Ovary (tissue), 10 donors: ENCODE measurements around the gene CSK. TPM values are rescaled to one million over a fixed set of nuclear protein-coding genes. Genes with fewer than 3 reads are reported as not detected.
"Not testable (repeated sequence)": the region's sequence is repeated elsewhere in the genome, so short reads cannot be mapped to it uniquely, and the experiment has no call there.

Source experiments
- DNase-seq, 5 donors: peaks; one replicate each; pipeline ENCODE4 v3.0.0-alpha.2; 2019 to 2020
- H3K27ac ChIP-seq, 2 donors: fragments of 200-600 bp; one replicate each; pipeline versions ENCODE4 v1.5.1 to v1.8.0; 2019 to 2022
- H3K27me3 ChIP-seq: fragments of 200-600 bp; one replicate; pipeline ENCODE4 v1.8.0; 2022
- H3K36me3 ChIP-seq: fragments of 200-600 bp; sonication (generic); one replicate; pipeline ENCODE4 v1.5.1; 2019
- H3K4me1 ChIP-seq: one replicate; pipeline ENCODE4 v1.8.1; 2013; ENCODE audit warnings: mild to moderate bottlenecking, moderate library complexity; ENCODE audit not compliant: insufficient read depth
- H3K4me3 ChIP-seq: fragments of 200-600 bp; sonication (generic); one replicate; pipeline ENCODE4 v1.5.1; 2017
- H3K9me3 ChIP-seq, 2 donors: fragments of 200-600 bp in 1 of 2; sonication (generic) in 1 of 2; one replicate each; pipeline versions ENCODE4 v1.5.1 to v1.8.1; 2013 to 2019; ENCODE audit warnings: mild to moderate bottlenecking in 1 of 2, moderate library complexity in 1 of 2
- EP300 ChIP-seq: sonication (generic); formaldehyde crosslinking; IDR thresholded peaks from one replicate; pipeline ENCODE4 v1.6.1; 2017; ENCODE audit warnings: antibody characterized with exemption
- POLR2A ChIP-seq: fragments of 450-650 bp; IDR thresholded peaks from one replicate; pipeline ENCODE4 v1.6.1; 2017; ENCODE audit warnings: antibody characterized with exemption, mild to moderate bottlenecking, moderate library complexity
- WGBS, 3 donors: extraction: QIAGEN DNeasy Blood & Tissue Kit in 1 of 3; methylation state at CpG; one replicate each; pipeline versions ENCODE4 v1.1.5 to v1.1.7; 2013 to 2017; 5-methylcytosine and 5-hydroxymethylcytosine counted together
- intact Hi-C, 4 donors: fragments of 100-400 bp; cut with DNase I; formaldehyde crosslinking; loops; one replicate each; pipeline versions ENCODE4 v1.11.0 to v1.15.1; 2022 to 2023
- long read RNA-seq, 3 donors: library from polyadenylated mRNA in 2 of 3; unstranded in 2 of 3; transcript quantifications; one replicate each; pipeline ENCODE4 v2.0.0 and lab custom pipeline, GENCODE V29; 2021 to 2026
- polyA plus RNA-seq, 2 donors: library from polyadenylated mRNA; stranded (reverse); fragments of 200-250 nt in 1 of 2; fragments of 350-450 nt in 1 of 2; fragmentation: Illumina TruSeq in 1 of 2; extraction: RNeasy Lipid Tissue Mini Kit (QIAGEN cat#74804) in 1 of 2; gene quantifications; one replicate each; pipeline ENCODE4 v1.2.3, GENCODE V29; 2013 to 2014
- total RNA-seq, 7 donors: library from RNA; depleted of rRNA in 2 of 7; stranded (reverse); fragments of >200 nt in 2 of 7; fragmentation: NEBNext Ultra II Directional in 3 of 7; extraction: Animal tissue kit (Norgen Biotek cat#: 25700) in 3 of 7; gene quantifications; one replicate each; pipeline versions ENCODE4 v1.1.0 to v1.2.4, GENCODE V29; 2016 to 2023
- TF ChIP-seq, protein P1 (sequence below), 3 donors: fragments of 450-650 bp in 2 of 3; fragments of 200-600 bp in 1 of 3; IDR thresholded peaks; one replicate each; pipeline versions ENCODE4 v1.5.1 to v1.8.0; 2016 to 2022; ENCODE audit warnings: antibody characterized with exemption in 3 of 3, mild to moderate bottlenecking in 1 of 3
- donor health status: DM: no; HTN: no; CAD: no; lungs with moderate emphysema.
- donor health status: DM: no; HTN: no; CAD: no.
- donor health status: Bipolar disorder and iron deficiency.
- donor health status: DM: yes; HTN: yes; CAD: no.
- donor health status: DM: no; HTN: no; CAD: no.
- donor health status: DM: yes; HTN: yes; CAD: no.

CSK gene
- total RNA-seq (10 to 100 TPM; 10.7 to 49.6 (median 42.1) TPM), polyA plus RNA-seq (10 to 100 TPM in 1 of 2 donors, 1 to 10 TPM in 1; 9.2 to 21.6 TPM)
- long read RNA-seq, donor 1, transcript CSK-202 (14 exons, 1,900 nt), result major isoform, 17 of 52 reads
- long read RNA-seq, donor 1, transcript CSK-201 (13 exons, 2,767 nt), result minor isoform, 14 of 52 reads
- long read RNA-seq, donor 1, partial matches to known transcripts, result 19 of 52 reads
- long read RNA-seq, donor 1, other reads (novel, unspliced or antisense), result 2 of 52 reads
- long read RNA-seq, donor 2, transcript CSK-201 (13 exons, 2,767 nt), result major isoform, 7 of 16 reads
- long read RNA-seq, donor 2, partial matches to known transcripts, result 9 of 16 reads
- long read RNA-seq, donor 2, other reads (novel, unspliced or antisense), result 0 of 16 reads
- long read RNA-seq, donor 3, transcript CSK-201 (13 exons, 2,767 nt), result major isoform, 41 of 70 reads
- long read RNA-seq, donor 3, partial matches to known transcripts, result 23 of 70 reads
- long read RNA-seq, donor 3, other reads (novel, unspliced or antisense), result 4 of 70 reads

DNA sequence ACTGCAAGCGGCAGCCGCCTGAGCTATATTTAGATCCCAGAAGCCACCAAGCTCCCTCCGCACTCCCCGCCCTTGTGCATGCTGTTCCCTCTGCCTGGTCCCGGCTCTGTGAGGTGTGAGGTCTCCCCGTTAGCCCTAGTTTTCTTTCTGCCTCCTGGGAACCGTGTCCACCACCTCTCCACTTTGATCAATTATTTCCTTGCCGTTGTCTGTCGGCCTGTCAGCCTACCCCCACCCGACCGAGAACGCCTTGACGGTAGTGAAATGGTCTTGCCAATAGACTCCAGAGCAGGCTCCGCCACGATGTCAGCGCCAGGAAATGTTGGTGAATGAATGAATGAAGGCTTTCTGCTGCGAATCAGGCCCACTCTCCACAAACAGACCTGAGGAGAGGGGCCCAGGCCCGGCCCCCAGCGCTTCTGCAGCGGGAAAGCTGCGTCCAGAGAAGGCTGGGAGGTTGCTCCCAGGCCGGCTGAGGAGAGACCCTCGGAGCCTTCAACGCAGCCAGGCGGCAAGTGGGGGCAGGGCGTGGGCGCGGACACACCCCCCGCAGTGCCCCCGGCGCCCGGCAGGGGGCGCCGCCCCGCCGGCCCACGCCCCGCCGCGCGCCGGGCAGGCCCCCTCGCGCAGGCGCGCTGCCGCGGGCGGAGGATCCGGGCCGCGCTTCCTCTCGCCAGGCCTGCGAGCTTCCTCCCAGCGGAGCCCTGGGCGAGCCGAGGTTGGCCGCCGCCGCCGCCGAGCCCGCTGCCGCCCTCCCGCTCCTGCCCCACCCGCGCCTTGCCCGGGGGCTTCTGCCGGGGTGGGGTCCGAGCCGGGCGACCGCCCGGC is at the start of gene CSK:
TSS of gene CSK (plus strand) at position 650 of the 828 bp plus-strand sequence. CDS start 16,218 bp downstream, outside the sequence.
- peak; percentile 69 to 87 (median 82) for DNase-seq
- H3K4me3 ChIP-seq, result peak within 1 kb of the TSS; percentile 54
- 0 to 1% (median 1%) methylated on average over 16 to 74 of the region's 74 CpGs for WGBS, 3 donors
- H3K9me3 ChIP-seq, result no peaks in the 10 kb centered on the region
- H3K36me3 ChIP-seq, result no peaks in the 10 kb centered on the region
- intact Hi-C loops, result loop anchor here in 3 of 4 donors (5.0 to 10.0 kb wide), 7 partner anchors 56 to 423 kb away; partner anchors contain the start of genes C15orf39 (in 1 of the 3), RPP25 (in 1 of the 3) and ULK3 (in 1 of the 3)
- TF ChIP-seq EP300 (no peak), POLR2A (peak; percentile 33)
- TF ChIP-seq, protein P1, sequence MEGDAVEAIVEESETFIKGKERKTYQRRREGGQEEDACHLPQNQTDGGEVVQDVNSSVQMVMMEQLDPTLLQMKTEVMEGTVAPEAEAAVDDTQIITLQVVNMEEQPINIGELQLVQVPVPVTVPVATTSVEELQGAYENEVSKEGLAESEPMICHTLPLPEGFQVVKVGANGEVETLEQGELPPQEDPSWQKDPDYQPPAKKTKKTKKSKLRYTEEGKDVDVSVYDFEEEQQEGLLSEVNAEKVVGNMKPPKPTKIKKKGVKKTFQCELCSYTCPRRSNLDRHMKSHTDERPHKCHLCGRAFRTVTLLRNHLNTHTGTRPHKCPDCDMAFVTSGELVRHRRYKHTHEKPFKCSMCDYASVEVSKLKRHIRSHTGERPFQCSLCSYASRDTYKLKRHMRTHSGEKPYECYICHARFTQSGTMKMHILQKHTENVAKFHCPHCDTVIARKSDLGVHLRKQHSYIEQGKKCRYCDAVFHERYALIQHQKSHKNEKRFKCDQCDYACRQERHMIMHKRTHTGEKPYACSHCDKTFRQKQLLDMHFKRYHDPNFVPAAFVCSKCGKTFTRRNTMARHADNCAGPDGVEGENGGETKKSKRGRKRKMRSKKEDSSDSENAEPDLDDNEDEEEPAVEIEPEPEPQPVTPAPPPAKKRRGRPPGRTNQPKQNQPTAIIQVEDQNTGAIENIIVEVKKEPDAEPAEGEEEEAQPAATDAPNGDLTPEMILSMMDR (IDR thresholded peaks at IDR 0.05), result peak in 1 of 3 donors; percentile 69
- H3K27ac ChIP-seq, result peak within 1 kb of the TSS; percentile 63 to 80
- H3K27me3 ChIP-seq, result no peaks in the 10 kb centered on the region
- peaks cover 14% of the 10 kb centered on the region for H3K4me1 ChIP-seq

DNA sequence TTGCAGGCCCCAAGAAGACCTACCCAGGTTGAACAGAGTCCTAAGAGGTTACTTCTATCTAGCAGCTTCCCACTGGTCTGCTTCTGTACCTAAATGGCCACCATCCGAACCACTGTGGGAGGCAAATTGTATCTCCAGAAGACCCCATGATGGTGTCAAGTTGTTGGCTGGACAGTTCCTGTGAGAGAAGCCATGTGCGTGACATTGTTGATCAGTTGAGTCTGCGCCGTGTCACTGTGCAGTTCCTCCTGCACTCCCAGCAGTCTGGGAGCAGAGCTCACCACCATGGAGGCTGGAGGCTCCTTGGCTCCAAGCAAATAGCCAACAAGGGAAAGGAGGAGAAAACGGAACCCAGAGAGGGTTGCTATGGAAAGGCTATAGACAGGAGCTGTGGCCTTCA is 49.0 kb upstream of the CSK start:
- no peaks in the 10 kb centered on the region for H3K27me3 ChIP-seq
- no peak overlapping the region for H3K27ac ChIP-seq
- DNase-seq, result no peak
- WGBS, 3 donors, result 79 to 88% (median 83%) methylated on average over 5 of the region's 5 CpGs
- H3K9me3 ChIP-seq, result no peaks in the 10 kb centered on the region
- TF ChIP-seq, protein P1 (IDR thresholded peaks at IDR 0.05), result no peak
- TF ChIP-seq EP300, result no peak
- intact Hi-C loops, result no loop called here
- H3K4me1 ChIP-seq, result no peaks in the 10 kb centered on the region
- no peak overlapping the region for H3K4me3 ChIP-seq
- no peaks in the 10 kb centered on the region for H3K36me3 ChIP-seq

DNA sequence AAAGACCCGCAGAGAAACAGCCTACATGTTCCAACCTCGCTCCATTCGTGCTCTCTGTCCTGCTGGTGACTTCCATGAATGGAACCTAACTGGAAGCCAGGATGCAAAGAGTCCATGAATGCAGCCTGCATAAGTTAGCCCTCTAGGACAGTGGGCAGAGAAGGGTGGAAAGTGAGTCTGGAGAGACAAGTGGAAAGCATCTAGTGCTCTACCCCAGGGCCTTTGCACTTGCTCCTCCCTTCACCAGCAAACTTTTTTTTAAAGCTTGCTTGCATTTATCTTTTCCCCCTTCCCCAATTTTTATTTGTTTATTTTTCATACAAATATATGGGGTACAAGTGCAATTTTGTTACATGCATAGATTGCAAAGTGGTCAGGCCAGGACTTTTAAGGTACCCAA is 48.6 kb upstream of the CSK start:
- Histone ChIP-seq H3K27ac (no peak overlapping the region), H3K4me1 (no peaks in the 10 kb centered on the region), H3K4me3 (no peak overlapping the region), H3K27me3 (no peaks in the 10 kb centered on the region), H3K9me3 (no peaks in the 10 kb centered on the region), H3K36me3 (no peaks in the 10 kb centered on the region)
- intact Hi-C loops, result no loop called here
- TF ChIP-seq POLR2A (no peak), EP300 (no peak)
- TF ChIP-seq, protein P1 (IDR thresholded peaks at IDR 0.05), result no peak
- no peak for DNase-seq
- 87 to 91% (median 89%) methylated on average over 3 of the region's 3 CpGs for WGBS, 3 donors

DNA sequence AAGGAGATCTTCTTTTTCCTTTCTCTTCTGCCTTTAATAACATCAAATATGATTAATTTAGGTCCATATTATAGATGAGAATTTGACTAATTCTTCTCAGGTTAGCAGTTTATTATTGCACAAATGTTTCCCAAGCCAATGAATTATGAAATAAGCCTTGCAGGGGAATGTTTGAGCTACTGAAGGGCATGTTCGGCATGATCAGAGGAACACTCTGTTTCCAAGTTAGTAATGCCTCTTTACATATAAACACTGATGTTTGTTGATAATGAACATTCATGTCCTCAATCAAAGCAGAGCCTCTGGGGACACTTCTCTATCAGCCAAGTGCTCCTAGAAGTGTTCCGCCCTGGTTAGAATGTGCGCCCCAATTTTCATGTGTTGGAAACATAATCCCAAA is 46.6 kb upstream of the CSK start:
- 85 to 88% (median 86%) methylated on average over 3 of the region's 3 CpGs for WGBS, 3 donors

DNA sequence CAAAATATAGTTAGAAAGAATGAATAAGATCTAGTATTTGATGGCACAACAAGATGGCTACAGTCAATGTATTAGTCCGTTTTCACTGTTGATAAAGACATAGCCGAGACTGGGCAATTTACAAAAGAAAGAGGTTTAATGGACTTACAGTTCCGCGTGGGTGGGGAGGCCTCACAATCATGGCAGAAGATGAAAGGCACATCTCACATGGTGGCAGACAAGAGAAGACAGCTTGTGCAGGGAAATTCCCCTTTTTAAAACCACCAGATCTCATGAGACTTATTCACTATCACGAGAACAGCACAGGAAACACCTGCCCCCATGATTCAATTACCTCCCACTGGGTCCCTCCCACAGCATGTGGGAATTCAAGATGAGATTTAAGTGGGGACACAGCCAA is 43.6 kb upstream of the CSK start:
- H3K4me1 ChIP-seq, H3K27ac ChIP-seq, intact Hi-C loops, DNase-seq, H3K4me3 ChIP-seq, H3K27me3 ChIP-seq, H3K36me3 ChIP-seq, H3K9me3 ChIP-seq: not testable (repeated sequence)
- WGBS, 3 donors, result 41 to 52% (median 48%) methylated on average over 5 of the region's 5 CpGs

More for the DNA sequence above, 46.6 kb upstream of the CSK start:
- intact Hi-C loops, result no loop called here
- H3K9me3 ChIP-seq, result no peaks in the 10 kb centered on the region
- H3K4me1 ChIP-seq, result no peaks in the 10 kb centered on the region
- H3K4me3 ChIP-seq, result no peak overlapping the region
- H3K27ac ChIP-seq, result no peak overlapping the region
- DNase-seq, result no peak
- no peaks in the 10 kb centered on the region for H3K36me3 ChIP-seq
- H3K27me3 ChIP-seq, result no peaks in the 10 kb centered on the region
- no peak for TF ChIP-seq EP300
- TF ChIP-seq, protein P1 (IDR thresholded peaks at IDR 0.05), result no peak
- TF ChIP-seq POLR2A, result no peak
